Measurements from ENCODE around the gene TCTN1.

GRCh38 chr12:110616471-110617115 is 2.7 kb downstream of the TCTN1 start:
- no peak for TF ChIP-seq CTCF (IDR thresholded peaks at IDR 0.05)
- no peak for TF ChIP-seq POLR2A (IDR thresholded peaks at IDR 0.05)

Measured in right lobe of liver (tissue), 4 donors.